ENCODE results near the gene SAMD11.

Gene SAMD11

GRCh38 chr1:905811-906599, 17.7 kb upstream of the SAMD11 start:
- no peak for DNase-seq

- no peak for DNase-seq
These were observed 16.9 kb upstream of the SAMD11 start for GRCh38 chr1:906600-907420.

- no peak for DNase-seq
These were observed 15.9 kb upstream of the SAMD11 start for GRCh38 chr1:907611-908451.

GRCh38 chr1:908661-909060, 15.1 kb upstream of the SAMD11 start:
- no peak for DNase-seq

GRCh38 chr1:909861-910310, 13.8 kb upstream of the SAMD11 start:
- no peak for DNase-seq

- peak; percentile 34 for DNase-seq
These were observed 13.3 kb upstream of the SAMD11 start for GRCh38 chr1:910311-910880.

GRCh38 chr1:910881-911721, 12.6 kb upstream of the SAMD11 start:
- DNase-seq = peak; percentile 80

- DNase-seq = peak; percentile 29
These were observed 11.6 kb upstream of the SAMD11 start for GRCh38 chr1:911875-912739.

- peak; percentile 32 for DNase-seq
These were observed 10.9 kb upstream of the SAMD11 start for GRCh38 chr1:912740-913301.

GRCh38 chr1:913491-914130, 10.1 kb upstream of the SAMD11 start:
- no peak for DNase-seq

GRCh38 chr1:914131-914890, 9.4 kb upstream of the SAMD11 start:
- no peak for DNase-seq

- DNase-seq = no peak
These were observed 8.8 kb upstream of the SAMD11 start for GRCh38 chr1:914891-915280.

- DNase-seq = no peak
These were observed 8.2 kb upstream of the SAMD11 start for GRCh38 chr1:915295-916172.

- peak; percentile 63 for DNase-seq
These were observed 7.3 kb upstream of the SAMD11 start for GRCh38 chr1:916173-917075.

GRCh38 chr1:917076-917459, 6.7 kb upstream of the SAMD11 start:
- DNase-seq = peak; percentile 36

GRCh38 chr1:917466-918091, 6.1 kb upstream of the SAMD11 start:
- no peak for DNase-seq

GRCh38 chr1:918353-918752, 5.4 kb upstream of the SAMD11 start:
- DNase-seq = no peak

Data from NCI-H526 treated with DMSO at 0.1 percent for 48 hours (cell line).